GM23338 (cell line): ENCODE data around the gene ZFP64. TPM values are rescaled to one million over a fixed set of nuclear protein-coding genes. Genes with fewer than 3 reads are reported as not detected.

Source experiments
- ATAC-seq: fragments of 200-7000 bp; cut with Tn5 transposase; 3 replicates; pipeline ENCODE4 v1.9.1; 2020
- DNase-seq: peaks from one replicate; pipeline ENCODE4 v3.0.0-alpha.2; 2015; ENCODE audit warnings: low spot score
- H2AFZ ChIP-seq: fragments of 200-600 bp; sonication (generic); 2 replicates; pipeline ENCODE4 v1.8.0; 2016; ENCODE audit warnings: antibody characterized with exemption, mild to moderate bottlenecking, moderate library complexity
- H3F3A ChIP-seq: fragments of 200-600 bp; sonication (generic); replicated peaks from 2 replicates; pipeline ENCODE4 v1.8.0; 2017; ENCODE audit warnings: antibody characterized with exemption, mixed run types, low read depth
- H3K27ac ChIP-seq: fragments of 200-600 bp; sonication (generic); 2 replicates; pipeline ENCODE4 v1.6.1; 2016; ENCODE audit warnings: low read depth
- H3K27me3 ChIP-seq: fragments of 200-600 bp; sonication (generic); 2 replicates; pipeline ENCODE4 v1.8.0; 2016; ENCODE audit warnings: mild to moderate bottlenecking, mixed run types, moderate library complexity; ENCODE audit not compliant: insufficient read depth
- H3K36me3 ChIP-seq: fragments of 200-600 bp; sonication (generic); 2 replicates; pipeline ENCODE4 v1.8.0; 2016; ENCODE audit warnings: mild to moderate bottlenecking; ENCODE audit not compliant: insufficient read depth
- H3K4me1 ChIP-seq: fragments of 200-600 bp; sonication (generic); 2 replicates; pipeline ENCODE4 v1.8.0; 2016; ENCODE audit warnings: mild to moderate bottlenecking, moderate library complexity; ENCODE audit not compliant: insufficient read depth
- H3K4me2 ChIP-seq: fragments of 200-600 bp; sonication (generic); 2 replicates; pipeline ENCODE4 v1.7.1; 2017; ENCODE audit warnings: mixed run types
- H3K4me3 ChIP-seq: fragments of 200-600 bp; sonication (generic); 2 replicates; pipeline ENCODE4 v1.6.1; 2016; ENCODE audit warnings: mixed run types
- H3K79me2 ChIP-seq: fragments of 200-600 bp; sonication (generic); replicated peaks from 2 replicates; pipeline ENCODE4 v1.8.0; 2017; ENCODE audit warnings: mild to moderate bottlenecking; ENCODE audit not compliant: insufficient read depth
- H3K9me2 ChIP-seq: fragments of 200-600 bp; sonication (generic); 2 replicates; pipeline ENCODE4 v1.8.0; 2017; ENCODE audit not compliant: insufficient read depth
- H4K20me1 ChIP-seq: fragments of 200-600 bp; sonication (generic); replicated peaks from 2 replicates; pipeline ENCODE4 v1.8.0; 2017; ENCODE audit warnings: mild to moderate bottlenecking; ENCODE audit not compliant: insufficient read depth
- H3K27ac Mint-ChIP-seq: 2 replicates; pipeline ENCODE4 v1.8.0; 2020; ENCODE audit warnings: inconsistent platforms, mild to moderate bottlenecking, moderate library complexity, mixed read lengths
- H3K27me3 Mint-ChIP-seq: 3 replicates; pipeline ENCODE4 v1.8.0; 2022; ENCODE audit warnings: low read depth, mild to moderate bottlenecking, moderate library complexity, mixed read lengths, inconsistent platforms; ENCODE audit not compliant: insufficient read depth, poor library complexity
- H3K36me3 Mint-ChIP-seq: 3 replicates; pipeline ENCODE4 v1.8.0; 2021; ENCODE audit warnings: low read depth, mild to moderate bottlenecking, inconsistent platforms, moderate library complexity, mixed read lengths
- H3K4me1 Mint-ChIP-seq: 3 replicates; pipeline ENCODE4 v1.8.0; 2020; ENCODE audit warnings: mild to moderate bottlenecking, inconsistent platforms, mixed read lengths
- H3K4me3 Mint-ChIP-seq: 3 replicates; pipeline ENCODE4 v1.8.0; 2021; ENCODE audit warnings: moderate library complexity, mild to moderate bottlenecking, inconsistent platforms, mixed read lengths
- H3K9me3 Mint-ChIP-seq: 3 replicates; pipeline ENCODE4 v1.8.0; 2020; ENCODE audit warnings: moderate library complexity, mild to moderate bottlenecking, inconsistent platforms, mixed read lengths
- CREB1 ChIP-seq: fragments of 250-450 bp; sonication (Bioruptor Pico); IDR thresholded peaks from 2 replicates; pipeline ENCODE4 v1.5.0; 2020; ENCODE audit warnings: low read depth, mild to moderate bottlenecking, moderate library complexity
- EZH2 ChIP-seq: fragments of 200-600 bp; sonication (generic); IDR thresholded peaks from one replicate; pipeline ENCODE4 v1.8.0; 2017; ENCODE audit warnings: antibody characterized with exemption, mild to moderate bottlenecking, low read depth; ENCODE audit not compliant: unreplicated experiment
- EZH2phosphoT487 ChIP-seq: fragments of 200-600 bp; sonication (generic); IDR thresholded peaks from one replicate; pipeline ENCODE4 v1.8.1; 2018; ENCODE audit warnings: antibody characterized with exemption; ENCODE audit not compliant: unreplicated experiment
- JUNB ChIP-seq: IDR thresholded peaks from one replicate; pipeline ENCODE4 v1.6.1; 2016; ENCODE audit warnings: antibody characterized with exemption; ENCODE audit not compliant: unreplicated experiment
- NANOG ChIP-seq: IDR thresholded peaks from 2 replicates; pipeline ENCODE4 v1.6.1; 2016; ENCODE audit warnings: antibody characterized with exemption, borderline replicate concordance
- POLR2AphosphoS5 ChIP-seq: IDR thresholded peaks from 2 replicates; pipeline ENCODE4 v1.6.1; 2016; ENCODE audit warnings: antibody characterized with exemption, low read depth
- STAT1 ChIP-seq: IDR thresholded peaks from one replicate; pipeline ENCODE4 v1.6.1; 2016; ENCODE audit warnings: antibody characterized with exemption; ENCODE audit not compliant: unreplicated experiment
- ZNF331 ChIP-seq: fragments of 250-450 bp; sonication (Bioruptor Pico); IDR thresholded peaks from 2 replicates; pipeline ENCODE4 v1.5.0; 2020; ENCODE audit warnings: low read depth, mild to moderate bottlenecking, moderate library complexity
- polyA plus RNA-seq: library from polyadenylated mRNA; unstranded; fragments of >200 nt; fragmentation: Nextera tagmentation; extraction: Ambion mirVana; gene quantifications from 2 replicates; pipeline ENCODE4 v1.2.1, GENCODE V29; 2016
- total RNA-seq: library from RNA; depleted of rRNA; stranded (reverse); fragments of >200 nt; shearing (Covaris generic); gene quantifications from 2 replicates; pipeline ENCODE4 v1.2.3, GENCODE V29; 2014
- TF ChIP-seq, protein P1 (sequence below): fragments of 250-450 bp; sonication (Bioruptor Pico); IDR thresholded peaks from 2 replicates; pipeline ENCODE4 v1.5.0; 2020; ENCODE audit warnings: mild to moderate bottlenecking, moderate library complexity
- TF ChIP-seq, protein P2 (sequence below), 2 experiments: fragments of 200-600 bp in 1 of 2; sonication (generic) in 1 of 2; conservative IDR thresholded peaks; 2 replicates each; pipeline versions ENCODE4 v1.5.1 to v1.6.1; 2016 to 2017; ENCODE audit warnings: antibody characterized with exemption in 2 of 2, low read depth in 2 of 2, mild to moderate bottlenecking in 2 of 2, moderate library complexity in 1 of 2
- TF ChIP-seq, protein P3 (sequence below): IDR thresholded peaks from one replicate; pipeline ENCODE4 v1.6.1; 2018; ENCODE audit warnings: antibody characterized with exemption; ENCODE audit not compliant: unreplicated experiment

ZFP64 gene
- total and polyA plus RNA-seq, 2 experiments from 2014 or later, result 9.6 to 30.4 TPM

DNA sequence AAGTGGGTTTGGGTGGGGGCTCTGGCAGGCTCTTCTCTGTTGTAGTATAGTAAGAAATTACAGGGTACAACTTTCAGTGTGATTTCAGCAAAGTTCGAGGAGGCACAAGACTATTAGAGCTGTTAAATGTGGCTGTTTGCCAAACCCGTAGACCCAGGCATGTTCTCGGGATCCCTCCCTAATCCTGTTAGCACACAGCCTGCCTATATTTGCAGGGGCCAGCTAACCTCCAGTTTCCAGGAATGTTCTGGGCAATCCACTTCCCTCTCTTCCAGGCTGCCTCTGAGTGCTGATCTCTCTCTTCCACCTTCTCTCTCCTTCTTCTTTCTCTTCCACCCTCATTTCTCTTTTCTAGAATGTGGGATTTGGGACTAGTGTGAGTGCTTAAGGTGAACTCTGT, 34.8 kb upstream of the ZFP64 start (continued):
- TF ChIP-seq, protein P1, sequence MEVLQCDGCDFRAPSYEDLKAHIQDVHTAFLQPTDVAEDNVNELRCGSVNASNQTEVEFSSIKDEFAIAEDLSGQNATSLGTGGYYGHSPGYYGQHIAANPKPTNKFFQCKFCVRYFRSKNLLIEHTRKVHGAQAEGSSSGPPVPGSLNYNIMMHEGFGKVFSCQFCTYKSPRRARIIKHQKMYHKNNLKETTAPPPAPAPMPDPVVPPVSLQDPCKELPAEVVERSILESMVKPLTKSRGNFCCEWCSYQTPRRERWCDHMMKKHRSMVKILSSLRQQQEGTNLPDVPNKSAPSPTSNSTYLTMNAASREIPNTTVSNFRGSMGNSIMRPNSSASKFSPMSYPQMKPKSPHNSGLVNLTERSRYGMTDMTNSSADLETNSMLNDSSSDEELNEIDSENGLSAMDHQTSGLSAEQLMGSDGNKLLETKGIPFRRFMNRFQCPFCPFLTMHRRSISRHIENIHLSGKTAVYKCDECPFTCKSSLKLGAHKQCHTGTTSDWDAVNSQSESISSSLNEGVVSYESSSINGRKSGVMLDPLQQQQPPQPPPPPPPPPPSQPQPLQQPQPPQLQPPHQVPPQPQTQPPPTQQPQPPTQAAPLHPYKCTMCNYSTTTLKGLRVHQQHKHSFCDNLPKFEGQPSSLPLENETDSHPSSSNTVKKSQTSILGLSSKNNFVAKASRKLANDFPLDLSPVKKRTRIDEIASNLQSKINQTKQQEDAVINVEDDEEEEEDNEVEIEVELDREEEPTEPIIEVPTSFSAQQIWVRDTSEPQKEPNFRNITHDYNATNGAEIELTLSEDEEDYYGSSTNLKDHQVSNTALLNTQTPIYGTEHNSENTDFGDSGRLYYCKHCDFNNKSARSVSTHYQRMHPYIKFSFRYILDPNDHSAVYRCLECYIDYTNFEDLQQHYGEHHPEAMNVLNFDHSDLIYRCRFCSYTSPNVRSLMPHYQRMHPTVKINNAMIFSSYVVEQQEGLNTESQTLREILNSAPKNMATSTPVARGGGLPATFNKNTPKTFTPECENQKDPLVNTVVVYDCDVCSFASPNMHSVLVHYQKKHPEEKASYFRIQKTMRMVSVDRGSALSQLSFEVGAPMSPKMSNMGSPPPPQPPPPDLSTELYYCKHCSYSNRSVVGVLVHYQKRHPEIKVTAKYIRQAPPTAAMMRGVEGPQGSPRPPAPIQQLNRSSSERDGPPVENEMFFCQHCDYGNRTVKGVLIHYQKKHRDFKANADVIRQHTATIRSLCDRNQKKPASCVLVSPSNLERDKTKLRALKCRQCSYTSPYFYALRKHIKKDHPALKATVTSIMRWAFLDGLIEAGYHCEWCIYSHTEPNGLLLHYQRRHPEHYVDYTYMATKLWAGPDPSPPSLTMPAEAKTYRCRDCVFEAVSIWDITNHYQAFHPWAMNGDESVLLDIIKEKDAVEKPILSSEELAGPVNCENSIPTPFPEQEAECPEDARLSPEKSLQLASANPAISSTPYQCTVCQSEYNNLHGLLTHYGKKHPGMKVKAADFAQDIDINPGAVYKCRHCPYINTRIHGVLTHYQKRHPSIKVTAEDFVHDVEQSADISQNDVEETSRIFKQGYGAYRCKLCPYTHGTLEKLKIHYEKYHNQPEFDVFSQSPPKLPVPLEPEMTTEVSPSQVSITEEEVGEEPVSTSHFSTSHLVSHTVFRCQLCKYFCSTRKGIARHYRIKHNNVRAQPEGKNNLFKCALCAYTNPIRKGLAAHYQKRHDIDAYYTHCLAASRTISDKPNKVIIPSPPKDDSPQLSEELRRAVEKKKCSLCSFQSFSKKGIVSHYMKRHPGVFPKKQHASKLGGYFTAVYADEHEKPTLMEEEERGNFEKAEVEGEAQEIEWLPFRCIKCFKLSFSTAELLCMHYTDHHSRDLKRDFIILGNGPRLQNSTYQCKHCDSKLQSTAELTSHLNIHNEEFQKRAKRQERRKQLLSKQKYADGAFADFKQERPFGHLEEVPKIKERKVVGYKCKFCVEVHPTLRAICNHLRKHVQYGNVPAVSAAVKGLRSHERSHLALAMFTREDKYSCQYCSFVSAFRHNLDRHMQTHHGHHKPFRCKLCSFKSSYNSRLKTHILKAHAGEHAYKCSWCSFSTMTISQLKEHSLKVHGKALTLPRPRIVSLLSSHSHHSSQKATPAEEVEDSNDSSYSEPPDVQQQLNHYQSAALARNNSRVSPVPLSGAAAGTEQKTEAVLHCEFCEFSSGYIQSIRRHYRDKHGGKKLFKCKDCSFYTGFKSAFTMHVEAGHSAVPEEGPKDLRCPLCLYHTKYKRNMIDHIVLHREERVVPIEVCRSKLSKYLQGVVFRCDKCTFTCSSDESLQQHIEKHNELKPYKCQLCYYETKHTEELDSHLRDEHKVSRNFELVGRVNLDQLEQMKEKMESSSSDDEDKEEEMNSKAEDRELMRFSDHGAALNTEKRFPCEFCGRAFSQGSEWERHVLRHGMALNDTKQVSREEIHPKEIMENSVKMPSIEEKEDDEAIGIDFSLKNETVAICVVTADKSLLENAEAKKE, result no peak
- TF ChIP-seq JUNB, result no peak
- no peak for TF ChIP-seq STAT1
- no peak for TF ChIP-seq EZH2
- TF ChIP-seq, protein P2, sequence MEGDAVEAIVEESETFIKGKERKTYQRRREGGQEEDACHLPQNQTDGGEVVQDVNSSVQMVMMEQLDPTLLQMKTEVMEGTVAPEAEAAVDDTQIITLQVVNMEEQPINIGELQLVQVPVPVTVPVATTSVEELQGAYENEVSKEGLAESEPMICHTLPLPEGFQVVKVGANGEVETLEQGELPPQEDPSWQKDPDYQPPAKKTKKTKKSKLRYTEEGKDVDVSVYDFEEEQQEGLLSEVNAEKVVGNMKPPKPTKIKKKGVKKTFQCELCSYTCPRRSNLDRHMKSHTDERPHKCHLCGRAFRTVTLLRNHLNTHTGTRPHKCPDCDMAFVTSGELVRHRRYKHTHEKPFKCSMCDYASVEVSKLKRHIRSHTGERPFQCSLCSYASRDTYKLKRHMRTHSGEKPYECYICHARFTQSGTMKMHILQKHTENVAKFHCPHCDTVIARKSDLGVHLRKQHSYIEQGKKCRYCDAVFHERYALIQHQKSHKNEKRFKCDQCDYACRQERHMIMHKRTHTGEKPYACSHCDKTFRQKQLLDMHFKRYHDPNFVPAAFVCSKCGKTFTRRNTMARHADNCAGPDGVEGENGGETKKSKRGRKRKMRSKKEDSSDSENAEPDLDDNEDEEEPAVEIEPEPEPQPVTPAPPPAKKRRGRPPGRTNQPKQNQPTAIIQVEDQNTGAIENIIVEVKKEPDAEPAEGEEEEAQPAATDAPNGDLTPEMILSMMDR (conservative IDR thresholded peaks at IDR 0.05; ENCODE audit: low read depth in 2 of 2), result no peak
- TF ChIP-seq ZNF331, result no peak

DNA sequence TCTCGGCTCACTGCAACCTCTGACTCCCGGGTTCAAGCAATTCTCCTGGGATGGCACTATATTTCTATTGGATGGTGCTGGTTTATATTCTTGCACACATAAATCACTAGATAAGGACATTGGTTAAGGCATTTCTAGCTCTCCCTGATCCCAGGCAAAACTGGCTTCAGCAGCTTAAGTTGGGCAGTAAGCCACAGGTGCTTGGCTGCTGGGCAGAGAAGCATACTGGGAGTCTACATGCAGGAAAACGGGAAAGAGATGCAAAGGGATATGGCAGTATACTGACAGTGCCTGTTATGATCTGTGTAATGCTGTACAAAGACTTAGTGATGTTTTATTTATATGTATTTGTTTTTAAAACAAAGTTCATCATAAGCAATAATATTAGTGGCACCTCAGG, 33.3 kb upstream of the ZFP64 start:
- Mint-ChIP-seq H3K27me3 (peaks cover 3% of the 10 kb centered on the region), H3K36me3 (peaks cover 16% of the 10 kb centered on the region), H3K4me1 (no peaks in the 10 kb centered on the region), H3K4me3 (no peak overlapping the region), H3K27ac (no peak overlapping the region), H3K9me3 (peaks cover 23% of the 10 kb centered on the region)
- no peaks in the 10 kb centered on the region for H4K20me1 ChIP-seq
- H3K4me1 ChIP-seq, result no peaks in the 10 kb centered on the region
- H3K79me2 ChIP-seq, result no peaks in the 10 kb centered on the region
- H3K36me3 ChIP-seq, result peaks cover 6% of the 10 kb centered on the region; the same call in 1 of the 2 replicates
- H3K4me2 ChIP-seq, result no peak overlapping the region
- no peaks in the 10 kb centered on the region for H3K9me2 ChIP-seq
- no peak overlapping the region for H2AFZ ChIP-seq
- no peak for ATAC-seq
- H3K4me3 ChIP-seq, result no peak overlapping the region
- DNase-seq, result no peak
- no peak for TF ChIP-seq STAT1
- TF ChIP-seq CREB1 (CRISPR knock-in tag), result no peak
- TF ChIP-seq, protein P3, sequence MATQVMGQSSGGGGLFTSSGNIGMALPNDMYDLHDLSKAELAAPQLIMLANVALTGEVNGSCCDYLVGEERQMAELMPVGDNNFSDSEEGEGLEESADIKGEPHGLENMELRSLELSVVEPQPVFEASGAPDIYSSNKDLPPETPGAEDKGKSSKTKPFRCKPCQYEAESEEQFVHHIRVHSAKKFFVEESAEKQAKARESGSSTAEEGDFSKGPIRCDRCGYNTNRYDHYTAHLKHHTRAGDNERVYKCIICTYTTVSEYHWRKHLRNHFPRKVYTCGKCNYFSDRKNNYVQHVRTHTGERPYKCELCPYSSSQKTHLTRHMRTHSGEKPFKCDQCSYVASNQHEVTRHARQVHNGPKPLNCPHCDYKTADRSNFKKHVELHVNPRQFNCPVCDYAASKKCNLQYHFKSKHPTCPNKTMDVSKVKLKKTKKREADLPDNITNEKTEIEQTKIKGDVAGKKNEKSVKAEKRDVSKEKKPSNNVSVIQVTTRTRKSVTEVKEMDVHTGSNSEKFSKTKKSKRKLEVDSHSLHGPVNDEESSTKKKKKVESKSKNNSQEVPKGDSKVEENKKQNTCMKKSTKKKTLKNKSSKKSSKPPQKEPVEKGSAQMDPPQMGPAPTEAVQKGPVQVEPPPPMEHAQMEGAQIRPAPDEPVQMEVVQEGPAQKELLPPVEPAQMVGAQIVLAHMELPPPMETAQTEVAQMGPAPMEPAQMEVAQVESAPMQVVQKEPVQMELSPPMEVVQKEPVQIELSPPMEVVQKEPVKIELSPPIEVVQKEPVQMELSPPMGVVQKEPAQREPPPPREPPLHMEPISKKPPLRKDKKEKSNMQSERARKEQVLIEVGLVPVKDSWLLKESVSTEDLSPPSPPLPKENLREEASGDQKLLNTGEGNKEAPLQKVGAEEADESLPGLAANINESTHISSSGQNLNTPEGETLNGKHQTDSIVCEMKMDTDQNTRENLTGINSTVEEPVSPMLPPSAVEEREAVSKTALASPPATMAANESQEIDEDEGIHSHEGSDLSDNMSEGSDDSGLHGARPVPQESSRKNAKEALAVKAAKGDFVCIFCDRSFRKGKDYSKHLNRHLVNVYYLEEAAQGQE, result no peak
- no peak for TF ChIP-seq EZH2phosphoT487
- TF ChIP-seq ZNF331, result no peak
- no peak for TF ChIP-seq JUNB
- no peak for TF ChIP-seq POLR2AphosphoS5
- TF ChIP-seq, protein P2 (conservative IDR thresholded peaks at IDR 0.05; ENCODE audit: low read depth in 2 of 2), result no peak
- no peak for TF ChIP-seq NANOG
- H3F3A ChIP-seq, result no peaks in the 10 kb centered on the region
- no peak overlapping the region for H3K27ac ChIP-seq
- H3K27me3 ChIP-seq, result no peaks in the 10 kb centered on the region
